Lower leg skin (tissue), 4 donors: Measurements from ENCODE around the gene PTGER1. TPM values are rescaled to one million over a fixed set of nuclear protein-coding genes. Genes with fewer than 3 reads are reported as not detected.

Experiments used
- DNase-seq, 2 donors: peaks; one replicate each; pipeline ENCODE4 v3.0.0-alpha.2; 2019; ENCODE audit warnings: low spot score in 2 of 2
- H3K4me3 ChIP-seq: fragments of 200-600 bp; sonication (generic); 2 replicates; pipeline ENCODE4 v1.5.1; 2017; ENCODE audit warnings: mild to moderate bottlenecking, low read depth; ENCODE audit not compliant: poor library complexity, severe bottlenecking
- POLR2A ChIP-seq, 2 donors: fragments of 450-650 bp; IDR thresholded peaks; one replicate each; pipeline ENCODE4 v1.6.1; 2016 to 2017; ENCODE audit warnings: antibody characterized with exemption in 2 of 2, mild to moderate bottlenecking in 1 of 2, moderate library complexity in 1 of 2
- WGBS, 2 donors: methylation state at CpG; one replicate each; pipeline ENCODE4 v1.1.5; 2018; 5-methylcytosine and 5-hydroxymethylcytosine counted together
- intact Hi-C: fragments of 100-400 bp; cut with DNase I; formaldehyde crosslinking; loops from one replicate; pipeline ENCODE4 v1.15.0; 2023; ENCODE audit warnings: low total_unique reads
- total RNA-seq, 4 donors: library from RNA; depleted of rRNA; stranded (reverse); fragments of >200 nt; gene quantifications; one replicate each; pipeline ENCODE4 v1.1.0, GENCODE V29; 2016
- TF ChIP-seq, protein P1 (sequence below), 3 donors: fragments of 450-650 bp; IDR thresholded peaks; one replicate each; pipeline ENCODE4 v1.5.1; 2016; ENCODE audit warnings: antibody characterized with exemption in 3 of 3, mild to moderate bottlenecking in 3 of 3, moderate library complexity in 2 of 3

PTGER1 gene
- total RNA-seq, 4 donors from 2014 or later = 0.62 TPM; not detected in 3

GRCh38 chr19:14517446-14517839, 42.3 kb upstream of the PTGER1 start:
- peak overlapping the region; percentile 80 for H3K4me3 ChIP-seq
- 0 to 1% methylated on average over 20 to 27 of the region's 32 CpGs for WGBS, 2 donors
- no peak for TF ChIP-seq POLR2A (IDR thresholded peaks at IDR 0.05)
- TF ChIP-seq, protein P1, sequence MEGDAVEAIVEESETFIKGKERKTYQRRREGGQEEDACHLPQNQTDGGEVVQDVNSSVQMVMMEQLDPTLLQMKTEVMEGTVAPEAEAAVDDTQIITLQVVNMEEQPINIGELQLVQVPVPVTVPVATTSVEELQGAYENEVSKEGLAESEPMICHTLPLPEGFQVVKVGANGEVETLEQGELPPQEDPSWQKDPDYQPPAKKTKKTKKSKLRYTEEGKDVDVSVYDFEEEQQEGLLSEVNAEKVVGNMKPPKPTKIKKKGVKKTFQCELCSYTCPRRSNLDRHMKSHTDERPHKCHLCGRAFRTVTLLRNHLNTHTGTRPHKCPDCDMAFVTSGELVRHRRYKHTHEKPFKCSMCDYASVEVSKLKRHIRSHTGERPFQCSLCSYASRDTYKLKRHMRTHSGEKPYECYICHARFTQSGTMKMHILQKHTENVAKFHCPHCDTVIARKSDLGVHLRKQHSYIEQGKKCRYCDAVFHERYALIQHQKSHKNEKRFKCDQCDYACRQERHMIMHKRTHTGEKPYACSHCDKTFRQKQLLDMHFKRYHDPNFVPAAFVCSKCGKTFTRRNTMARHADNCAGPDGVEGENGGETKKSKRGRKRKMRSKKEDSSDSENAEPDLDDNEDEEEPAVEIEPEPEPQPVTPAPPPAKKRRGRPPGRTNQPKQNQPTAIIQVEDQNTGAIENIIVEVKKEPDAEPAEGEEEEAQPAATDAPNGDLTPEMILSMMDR (IDR thresholded peaks at IDR 0.05) = no peak
- DNase-seq = no peak
- intact Hi-C loops = no loop called here

GRCh38 chr19:14516746-14517438, 41.7 kb upstream of the PTGER1 start:
- intact Hi-C loops = no loop called here
- no peak for TF ChIP-seq POLR2A (IDR thresholded peaks at IDR 0.05)
- TF ChIP-seq, protein P1 (IDR thresholded peaks at IDR 0.05) = no peak
- no peak for DNase-seq
- peak overlapping the region; percentile 80 for H3K4me3 ChIP-seq
- whole genome bisulfite sequencing, 2 donors = 14 to 21% methylated on average over 21 of the region's 22 CpGs

- H3K4me3 ChIP-seq = no peak overlapping the region
- intact Hi-C loops = no loop called here
- 52 to 61% methylated on average over 15 of the region's 15 CpGs for WGBS, 2 donors
- no peak for DNase-seq
- TF ChIP-seq POLR2A (IDR thresholded peaks at IDR 0.05) = no peak
- TF ChIP-seq, protein P1 (IDR thresholded peaks at IDR 0.05) = no peak
These were observed 40.9 kb upstream of the PTGER1 start for GRCh38 chr19:14516048-14516534.

- WGBS, 2 donors = 64% methylated on average over 8 of the region's 8 CpGs
- TF ChIP-seq, protein P1 (IDR thresholded peaks at IDR 0.05) = no peak
- no peak for TF ChIP-seq POLR2A (IDR thresholded peaks at IDR 0.05)
- no peak overlapping the region for H3K4me3 ChIP-seq
- no peak for DNase-seq
- intact Hi-C loops = no loop called here
These were observed 40.4 kb upstream of the PTGER1 start for GRCh38 chr19:14515501-14516047.

DNA sequence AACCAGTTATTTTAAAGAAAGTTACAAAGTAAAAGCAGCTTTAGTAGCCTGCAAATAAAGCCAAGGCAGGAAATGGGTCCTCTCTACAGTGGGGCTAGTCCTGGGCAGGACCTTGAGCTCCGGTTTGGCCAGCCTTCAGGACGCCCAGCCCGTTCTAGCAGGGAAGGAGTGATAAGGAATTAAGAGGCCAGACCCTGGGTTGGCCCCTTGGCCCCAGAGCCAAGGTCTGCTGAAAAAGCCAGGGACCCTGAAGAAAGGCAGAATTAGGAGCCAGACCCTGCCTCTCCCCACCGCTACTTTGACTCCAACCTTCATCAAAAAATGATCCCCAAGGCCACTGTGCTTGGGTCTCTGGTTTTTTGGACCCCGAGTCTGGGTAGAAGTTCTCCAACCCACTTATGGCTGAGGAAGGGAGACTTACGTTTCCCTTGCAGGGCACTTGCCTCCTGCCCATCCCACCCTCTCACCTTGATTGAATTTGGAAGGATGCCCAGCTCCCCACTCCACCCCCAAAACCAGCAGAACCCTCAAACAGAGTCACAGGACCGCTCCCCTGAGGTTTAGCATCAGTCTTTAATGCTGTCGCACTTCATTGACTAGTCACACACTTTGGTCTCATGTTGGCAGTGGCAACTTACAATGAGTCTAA, 39.2 kb upstream of the PTGER1 start:
- intact Hi-C loops = no loop called here
- no peak for DNase-seq
- 81 to 83% methylated on average over 8 of the region's 8 CpGs for WGBS, 2 donors
- TF ChIP-seq POLR2A (IDR thresholded peaks at IDR 0.05) = no peak
- TF ChIP-seq, protein P1 (IDR thresholded peaks at IDR 0.05) = no peak
- no peak overlapping the region for H3K4me3 ChIP-seq
